PC-3 (cell line): ENCODE results near the gene JAZF1. TPM values are rescaled to one million over a fixed set of nuclear protein-coding genes. Genes with fewer than 3 reads are reported as not detected.

Experiments
- ATAC-seq: fragments of 200-7000 bp; cut with Tn5 transposase; 2 replicates; pipeline ENCODE4 v1.9.1; 2020; ENCODE audit warnings: mild to moderate bottlenecking, moderate library complexity
- BruUV-seq: library from RNA; stranded (reverse); fragments of 400-500 nt; replicated peaks from 2 replicates; lab custom pipeline; 2021; lab: Mats Ljungman, UMichigan
- CTCF ChIA-PET: fragments of 300-600 bp; sonication (Branson Sonifier 250); formaldehyde crosslinking; loops from one replicate; lab custom pipeline; 2022; ENCODE audit warnings: antibody characterized with exemption; lab: Charles Lee
- POLR2A ChIA-PET: fragments of 300-600 bp; sonication (Branson Sonifier 250); formaldehyde crosslinking; loops from one replicate; lab custom pipeline; 2022; ENCODE audit warnings: antibody characterized with exemption; ENCODE audit not compliant: unreplicated experiment; lab: Charles Lee
- DNase-seq: peaks from one replicate; pipeline ENCODE4 v3.0.0-alpha.2; 2015
- H2AFZ ChIP-seq: fragments of 300-600 bp; sonication (generic); 2 replicates; pipeline ENCODE4 v1.6.0; 2016; ENCODE audit warnings: antibody characterized with exemption, low read length
- H3F3A ChIP-seq: fragments of 300-600 bp; sonication (generic); one replicate; pipeline ENCODE4 v1.6.0; 2017; ENCODE audit warnings: antibody characterized with exemption, low read length, control low read depth, mild to moderate bottlenecking; ENCODE audit not compliant: unreplicated experiment
- H3K27ac ChIP-seq: fragments of 300-600 bp; sonication (generic); 2 replicates; pipeline ENCODE4 v1.5.1; 2016; ENCODE audit warnings: mild to moderate bottlenecking, low read length
- H3K27me3 ChIP-seq: fragments of 300-600 bp; sonication (generic); 2 replicates; pipeline ENCODE4 v1.6.1; 2016; ENCODE audit warnings: low read length, mixed read lengths
- H3K36me3 ChIP-seq: fragments of 300-600 bp; sonication (generic); 2 replicates; pipeline ENCODE4 v1.6.1; 2016; ENCODE audit warnings: low read depth, mixed run types, low read length, mixed read lengths
- H3K4me1 ChIP-seq: fragments of 300-600 bp; sonication (generic); 2 replicates; pipeline ENCODE4 v1.5.1; 2016; ENCODE audit warnings: low read length; ENCODE audit not compliant: insufficient read depth
- H3K4me2 ChIP-seq: fragments of 300-600 bp; sonication (generic); 2 replicates; pipeline ENCODE4 v1.6.0; 2016; ENCODE audit warnings: low read length
- H3K4me3 ChIP-seq: fragments of 300-600 bp; sonication (generic); 2 replicates; pipeline ENCODE4 v1.5.1; 2016; ENCODE audit warnings: mild to moderate bottlenecking, low read length, mixed read lengths
- H3K79me2 ChIP-seq: fragments of 300-600 bp; sonication (generic); 2 replicates; pipeline ENCODE4 v1.6.1; 2017; ENCODE audit warnings: low read length, mixed read lengths
- H3K9ac ChIP-seq: fragments of 300-600 bp; sonication (generic); 2 replicates; pipeline ENCODE4 v1.6.0; 2016; ENCODE audit warnings: mild to moderate bottlenecking, low read length
- H3K9me2 ChIP-seq: fragments of 300-600 bp; sonication (generic); replicated peaks from 2 replicates; pipeline ENCODE4 v1.6.1; 2016; ENCODE audit warnings: mixed run types, low read length, mixed read lengths
- H3K9me3 ChIP-seq: fragments of 300-600 bp; sonication (generic); 2 replicates; pipeline ENCODE4 v1.6.1; 2016; ENCODE audit warnings: low read length, mixed read lengths
- H4K20me1 ChIP-seq: fragments of 300-600 bp; sonication (generic); 2 replicates; pipeline ENCODE4 v1.6.1; 2016; ENCODE audit warnings: low read length, mixed read lengths
- EZH2 ChIP-seq: fragments of 300-600 bp; sonication (generic); IDR thresholded peaks from one replicate; pipeline ENCODE4 v1.6.1; 2017; ENCODE audit warnings: antibody characterized with exemption, mild to moderate bottlenecking, low read length; ENCODE audit not compliant: unreplicated experiment
- EZH2phosphoT487 ChIP-seq: fragments of 300-600 bp; sonication (generic); IDR thresholded peaks from 2 replicates; pipeline ENCODE4 v1.6.1; 2018; ENCODE audit warnings: mild to moderate bottlenecking, antibody characterized with exemption, low read length, borderline replicate concordance
- intact Hi-C: fragments of 100-400 bp; cut with micrococcal nuclease; formaldehyde crosslinking; loops from 2 replicates; pipeline ENCODE4 v1.9.0; 2023
- total RNA-seq: library from RNA; depleted of rRNA; stranded (reverse); fragments of >200 nt; gene quantifications from 2 replicates; pipeline ENCODE4 v1.2.3, GENCODE V29; 2014
- TF ChIP-seq, protein P1 (sequence below): fragments of 300-600 bp; sonication (generic); conservative IDR thresholded peaks from 2 replicates; pipeline ENCODE4 v1.5.1; 2017; ENCODE audit warnings: antibody characterized with exemption, low read depth, mild to moderate bottlenecking, low read length

JAZF1 gene
- total RNA-seq, 1 experiment from 2014 or later = 2.3 TPM

DNA sequence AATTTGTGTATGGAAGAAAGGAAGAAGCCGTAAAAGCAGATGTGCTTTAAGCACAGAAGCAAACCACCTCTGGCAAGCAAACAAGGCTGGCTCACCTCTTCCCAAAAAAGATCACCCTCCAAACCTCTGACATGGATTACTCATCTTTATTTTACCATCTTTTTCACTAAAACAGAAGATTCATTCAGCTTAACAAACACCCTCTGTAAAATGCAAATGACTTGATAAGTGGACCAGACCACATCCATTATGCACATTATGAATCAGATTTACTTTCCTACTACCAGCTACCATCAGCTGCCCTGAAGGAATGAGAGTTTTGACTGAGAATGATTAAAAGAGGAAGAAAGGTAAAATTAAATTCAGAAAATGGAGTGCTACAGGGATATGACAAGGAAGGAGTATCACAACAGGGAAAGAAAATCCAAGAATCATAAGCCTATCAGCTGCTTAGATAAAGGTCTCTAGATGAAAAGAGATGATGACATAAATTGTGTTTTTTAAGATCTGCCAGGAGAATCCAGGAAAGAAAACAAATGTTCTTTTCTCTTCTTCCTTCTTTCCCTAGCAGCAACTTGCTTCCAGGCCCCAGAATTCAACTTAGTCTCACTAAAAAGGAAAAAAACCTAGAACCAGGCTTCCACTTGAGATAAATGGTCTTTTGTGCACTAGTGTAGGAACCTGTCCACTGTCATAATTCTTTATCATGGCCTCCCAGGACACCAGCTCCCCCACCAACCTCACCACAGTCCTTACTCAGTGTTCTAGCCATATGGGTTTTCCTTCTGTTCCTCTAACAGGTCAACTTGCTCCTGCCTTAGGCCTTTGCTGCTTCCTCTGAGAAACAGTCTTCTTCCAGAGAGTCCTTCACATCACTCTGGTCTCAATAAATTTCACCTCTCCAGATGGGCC is 47.4 kb downstream of the JAZF1 start:
- Histone ChIP-seq H3K9ac (no peak overlapping the region), H2AFZ (no peak overlapping the region), H4K20me1 (no peaks in the 10 kb centered on the region), H3F3A (no peaks in the 10 kb centered on the region), H3K79me2 (no peaks in the 10 kb centered on the region), H3K4me2 (no peak overlapping the region), H3K27ac (no peak overlapping the region), H3K9me3 (no peaks in the 10 kb centered on the region), H3K4me1 (0 out of 2 replicates have a peak, but pooled peaks cover 6% of the 10 kb centered on the region), H3K36me3 (no peaks in the 10 kb centered on the region), H3K9me2 (no peaks in the 10 kb centered on the region), H3K27me3 (no peaks in the 10 kb centered on the region), H3K4me3 (no peak overlapping the region)
- no peak for TF ChIP-seq EZH2phosphoT487
- TF ChIP-seq, protein P1, sequence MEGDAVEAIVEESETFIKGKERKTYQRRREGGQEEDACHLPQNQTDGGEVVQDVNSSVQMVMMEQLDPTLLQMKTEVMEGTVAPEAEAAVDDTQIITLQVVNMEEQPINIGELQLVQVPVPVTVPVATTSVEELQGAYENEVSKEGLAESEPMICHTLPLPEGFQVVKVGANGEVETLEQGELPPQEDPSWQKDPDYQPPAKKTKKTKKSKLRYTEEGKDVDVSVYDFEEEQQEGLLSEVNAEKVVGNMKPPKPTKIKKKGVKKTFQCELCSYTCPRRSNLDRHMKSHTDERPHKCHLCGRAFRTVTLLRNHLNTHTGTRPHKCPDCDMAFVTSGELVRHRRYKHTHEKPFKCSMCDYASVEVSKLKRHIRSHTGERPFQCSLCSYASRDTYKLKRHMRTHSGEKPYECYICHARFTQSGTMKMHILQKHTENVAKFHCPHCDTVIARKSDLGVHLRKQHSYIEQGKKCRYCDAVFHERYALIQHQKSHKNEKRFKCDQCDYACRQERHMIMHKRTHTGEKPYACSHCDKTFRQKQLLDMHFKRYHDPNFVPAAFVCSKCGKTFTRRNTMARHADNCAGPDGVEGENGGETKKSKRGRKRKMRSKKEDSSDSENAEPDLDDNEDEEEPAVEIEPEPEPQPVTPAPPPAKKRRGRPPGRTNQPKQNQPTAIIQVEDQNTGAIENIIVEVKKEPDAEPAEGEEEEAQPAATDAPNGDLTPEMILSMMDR = no peak
- no peak for TF ChIP-seq EZH2
- BruUV-seq = no TSS peak
- ATAC-seq (peak; percentile 88), DNase-seq (no peak)
- ChIA-PET CTCF (no interaction called here), POLR2A (interaction anchor here (0.7 kb wide), 1 partner anchor 392 kb away, joined by 4 read pairs; no protein-coding TSS in a partner anchor)
- intact Hi-C loops = no loop called here

DNA sequence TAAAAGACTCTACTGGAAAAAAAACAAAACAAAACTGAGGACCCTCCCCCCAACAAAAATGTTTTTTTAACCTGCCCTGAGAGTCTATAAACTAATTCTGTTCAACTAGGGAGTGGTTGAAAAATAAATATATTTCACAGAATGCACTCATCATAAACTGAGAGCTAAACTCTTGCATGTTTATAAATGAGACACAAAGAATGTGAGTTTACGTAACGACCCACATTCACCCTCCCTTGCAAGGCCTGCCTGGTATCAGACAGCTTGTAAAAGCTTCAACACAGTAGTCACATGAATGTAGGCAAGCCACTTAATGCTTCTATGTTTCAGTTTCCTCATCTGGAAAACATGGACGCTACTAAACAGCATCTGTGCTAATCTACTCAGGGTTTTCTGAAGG is 50.3 kb downstream of the JAZF1 start:
- BruUV-seq = no TSS peak
- intact Hi-C loops = no loop called here
- DNase-seq (no peak), ATAC-seq (no peak; the same call in 1 of the 2 replicates)
- Histone ChIP-seq H3K9me3 (no peaks in the 10 kb centered on the region), H3K4me3 (no peak overlapping the region), H3K36me3 (no peaks in the 10 kb centered on the region), H3K9me2 (no peaks in the 10 kb centered on the region), H3K4me1 (0 out of 2 replicates have a peak, but pooled peaks cover 6% of the 10 kb centered on the region), H4K20me1 (no peaks in the 10 kb centered on the region), H3K27ac (no peak overlapping the region), H2AFZ (no peak overlapping the region), H3F3A (no peaks in the 10 kb centered on the region), H3K4me2 (no peak overlapping the region), H3K9ac (no peak overlapping the region), H3K79me2 (no peaks in the 10 kb centered on the region), H3K27me3 (no peaks in the 10 kb centered on the region)
- POLR2A ChIA-PET = no interaction called here
- CTCF ChIA-PET = no interaction called here
- TF ChIP-seq, protein P1 = no peak
- no peak for TF ChIP-seq EZH2phosphoT487
- TF ChIP-seq EZH2 = no peak

DNA sequence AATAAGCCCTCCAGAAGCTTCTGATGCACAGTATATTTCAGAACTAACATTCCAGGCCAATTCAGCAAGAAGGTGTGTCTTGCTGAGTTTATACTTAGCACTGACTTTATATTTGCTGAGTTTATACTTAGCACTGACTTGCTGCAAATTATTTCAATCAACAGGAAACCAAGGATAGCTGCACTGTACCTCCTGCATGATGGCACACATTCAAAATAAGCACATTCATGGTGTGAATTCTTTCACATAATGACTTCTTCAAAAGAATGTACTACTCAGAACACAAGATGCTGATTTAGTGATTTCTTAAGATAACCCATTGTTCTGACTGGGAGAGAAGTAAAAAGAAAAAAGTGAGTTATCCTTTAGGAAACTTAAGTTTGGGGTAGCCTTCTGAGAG is 52.0 kb downstream of the JAZF1 start:
- no peaks in the 10 kb centered on the region for H3K9me2 ChIP-seq
- H3K27me3 ChIP-seq = no peaks in the 10 kb centered on the region
- BruUV-seq = no TSS peak
- no peaks in the 10 kb centered on the region for H3K79me2 ChIP-seq
- H3K9ac ChIP-seq = no peak overlapping the region
- no peak overlapping the region for H3K4me2 ChIP-seq
- DNase-seq = no peak
- ChIA-PET POLR2A (no interaction called here), CTCF (no interaction called here)
- no peaks in the 10 kb centered on the region for H3K36me3 ChIP-seq
- no peak overlapping the region for H3K27ac ChIP-seq
- H4K20me1 ChIP-seq = no peaks in the 10 kb centered on the region
- ATAC-seq = no peak
- H2AFZ ChIP-seq = no peak overlapping the region
- intact Hi-C loops = no loop called here
- no peaks in the 10 kb centered on the region for H3F3A ChIP-seq
- no peaks in the 10 kb centered on the region for H3K9me3 ChIP-seq
- no peak overlapping the region for H3K4me3 ChIP-seq
- TF ChIP-seq EZH2phosphoT487 (no peak), EZH2 (no peak)
- TF ChIP-seq, protein P1 = no peak
- H3K4me1 ChIP-seq = 0 out of 2 replicates have a peak, but pooled peaks cover 6% of the 10 kb centered on the region
